Central memory CD8-positive, alpha-beta T cell (primary cell): ENCODE results near the gene SEC14L6.

Experiments
- ATAC-seq: fragments of 150-1000 bp; cut with Tn5 transposase; replicated peaks from 2 replicates; pipeline ENCODE4 v1.10.0; 2022; ENCODE audit warnings: mild to moderate bottlenecking, moderate FRiP score, moderate number of reproducible peaks; ENCODE audit not compliant: poor library complexity, severe bottlenecking; ENCODE audit errors: extremely low read depth
- DNase-seq, 2 donors: peaks; one replicate each; pipeline ENCODE4 v3.0.0; 2021; ENCODE audit warnings: low spot score in 2 of 2
- H3K27ac Mint-ChIP-seq: one replicate; pipeline ENCODE4 v1.8.0; 2022; ENCODE audit warnings: low read depth, mild to moderate bottlenecking, moderate library complexity, mixed read lengths
- H3K27me3 Mint-ChIP-seq: one replicate; pipeline ENCODE4 v1.8.0; 2022; ENCODE audit warnings: mixed read lengths
- H3K36me3 Mint-ChIP-seq: one replicate; pipeline ENCODE4 v1.8.0; 2022; ENCODE audit warnings: mild to moderate bottlenecking, moderate library complexity, mixed read lengths; ENCODE audit not compliant: insufficient read depth
- H3K4me1 Mint-ChIP-seq: one replicate; pipeline ENCODE4 v1.8.0; 2022; ENCODE audit warnings: mixed read lengths
- H3K4me3 Mint-ChIP-seq: one replicate; pipeline ENCODE4 v1.8.0; 2022; ENCODE audit warnings: mild to moderate bottlenecking, moderate library complexity, mixed read lengths
- H3K9me3 Mint-ChIP-seq: one replicate; pipeline ENCODE4 v1.8.0; 2022; ENCODE audit warnings: mixed read lengths

Gene SEC14L6

DNA sequence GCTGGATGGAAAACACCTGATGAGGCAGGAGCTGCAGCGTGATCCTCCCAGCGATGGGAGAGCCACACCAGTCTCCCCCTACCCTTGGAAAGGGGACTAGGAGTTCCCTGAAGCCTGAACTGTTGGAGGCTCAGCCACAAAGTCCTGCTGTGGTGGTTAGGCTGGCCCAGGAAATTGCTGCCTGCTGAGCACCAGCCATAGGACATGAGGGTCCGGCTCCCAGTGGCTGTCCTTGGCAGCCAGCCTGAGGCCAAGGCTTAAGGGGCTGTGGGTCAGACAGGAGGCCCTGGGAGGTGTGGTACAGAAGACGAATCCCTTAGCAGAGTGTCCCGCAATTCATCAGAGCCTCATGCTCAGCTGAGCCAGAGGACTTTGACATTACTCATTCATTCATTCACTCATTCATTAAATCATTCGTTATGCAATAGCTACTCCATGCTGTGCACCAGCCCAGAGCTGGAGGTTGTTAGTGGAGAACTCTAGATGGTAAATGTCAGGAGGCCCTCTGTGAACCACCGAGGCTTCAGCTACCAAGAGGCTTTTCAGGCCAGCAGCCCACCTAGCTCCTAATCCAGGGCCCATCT is 26.6 kb downstream of the SEC14L6 start:
- ATAC-seq: no peak
- Mint-ChIP-seq H3K27ac (no peak overlapping the region), H3K4me3 (no peak overlapping the region), H3K27me3 (peaks cover 28% of the 10 kb centered on the region), H3K9me3 (no peaks in the 10 kb centered on the region), H3K4me1 (no peaks in the 10 kb centered on the region), H3K36me3 (no peaks in the 10 kb centered on the region)
- DNase-seq: no peak

DNA sequence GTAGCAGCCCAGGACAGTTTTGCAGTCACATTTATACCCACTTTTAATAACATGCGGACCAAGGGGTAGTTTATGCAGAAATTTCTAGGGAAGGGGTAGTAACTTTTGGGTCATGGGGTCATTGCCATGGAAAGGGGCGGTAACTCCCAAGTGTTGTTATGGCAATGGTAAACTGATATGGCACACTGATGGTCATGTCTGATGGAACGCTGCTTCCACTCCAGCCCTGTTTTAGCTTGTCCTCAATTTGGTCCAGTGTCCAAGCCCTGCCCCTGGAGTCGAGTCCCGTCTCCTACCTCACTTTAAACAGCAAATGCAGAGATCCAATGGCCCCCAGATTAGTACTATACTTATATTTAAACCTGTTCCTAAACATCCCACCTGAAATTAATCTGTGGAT is 29.8 kb downstream of the SEC14L6 start:
- H3K4me1 Mint-ChIP-seq: no peaks in the 10 kb centered on the region
- H3K36me3 Mint-ChIP-seq: no peaks in the 10 kb centered on the region
- H3K9me3 Mint-ChIP-seq: no peaks in the 10 kb centered on the region
- ATAC-seq (no peak), DNase-seq (no peak)
- no peak overlapping the region for H3K4me3 Mint-ChIP-seq
- H3K27me3 Mint-ChIP-seq: peaks cover 9% of the 10 kb centered on the region
- H3K27ac Mint-ChIP-seq: no peak overlapping the region

DNA sequence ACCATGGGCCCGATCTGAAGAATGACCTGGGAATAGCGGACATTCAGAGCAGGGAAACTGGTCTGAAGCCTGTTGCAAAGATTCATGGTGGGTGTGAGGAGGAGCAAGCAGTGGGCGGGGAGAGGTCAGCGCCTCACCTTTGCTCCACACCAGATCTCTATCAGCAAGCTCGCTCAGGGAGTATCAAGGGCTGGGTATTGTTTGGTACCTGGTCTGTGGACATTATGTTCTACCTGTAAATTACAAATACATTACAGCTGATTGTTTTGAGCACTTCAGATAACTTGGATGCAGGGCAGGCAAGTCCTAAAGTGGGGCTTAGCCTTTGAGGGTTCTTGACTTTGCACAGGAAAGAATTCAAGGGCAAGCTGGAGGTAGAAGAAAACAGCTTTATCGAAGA is 30.3 kb downstream of the SEC14L6 start:
- no peaks in the 10 kb centered on the region for H3K36me3 Mint-ChIP-seq
- H3K4me1 Mint-ChIP-seq: no peaks in the 10 kb centered on the region
- no peaks in the 10 kb centered on the region for H3K9me3 Mint-ChIP-seq
- no peak for ATAC-seq
- H3K4me3 Mint-ChIP-seq: no peak overlapping the region
- H3K27ac Mint-ChIP-seq: no peak overlapping the region
- peaks cover 9% of the 10 kb centered on the region for H3K27me3 Mint-ChIP-seq
- DNase-seq: no peak

- Mint-ChIP-seq H3K4me1 (no peaks in the 10 kb centered on the region), H3K4me3 (no peak overlapping the region), H3K27me3 (peaks cover 9% of the 10 kb centered on the region), H3K9me3 (no peaks in the 10 kb centered on the region), H3K27ac (no peak overlapping the region), H3K36me3 (no peaks in the 10 kb centered on the region)
- DNase-seq (no peak), ATAC-seq (no peak)
These were observed 32.3 kb downstream of the SEC14L6 start for GRCh38 chr22:30514252-30514651.

GRCh38 chr22:30513462-30513861 is 33.1 kb downstream of the SEC14L6 start:
- H3K4me3 Mint-ChIP-seq: no peak overlapping the region
- no peak overlapping the region for H3K27ac Mint-ChIP-seq
- DNase-seq (no peak), ATAC-seq (no peak)
- peaks cover 9% of the 10 kb centered on the region for H3K27me3 Mint-ChIP-seq
- H3K9me3 Mint-ChIP-seq: no peaks in the 10 kb centered on the region
- no peaks in the 10 kb centered on the region for H3K36me3 Mint-ChIP-seq
- no peaks in the 10 kb centered on the region for H3K4me1 Mint-ChIP-seq

DNA sequence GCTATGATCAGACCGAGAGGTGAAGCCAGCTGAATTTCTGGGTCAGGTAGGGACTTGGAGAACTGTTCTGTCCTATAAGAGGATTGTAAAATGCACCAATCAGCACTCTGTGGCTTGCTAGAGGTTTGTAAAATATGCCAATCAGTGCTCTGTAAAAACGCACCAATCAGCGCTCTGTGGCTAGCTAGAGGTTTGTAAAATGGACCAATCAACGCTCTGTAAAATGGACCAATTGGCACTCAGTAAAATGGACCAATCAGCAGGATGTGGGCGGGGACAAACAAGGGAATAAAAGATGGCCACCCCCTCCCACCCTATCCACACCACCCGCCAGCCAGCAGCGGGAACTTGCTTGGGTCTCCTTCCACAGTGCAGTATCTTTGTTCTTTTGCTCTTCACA is 34.6 kb downstream of the SEC14L6 start:
- Mint-ChIP-seq H3K4me1 (no peaks in the 10 kb centered on the region), H3K9me3 (no peaks in the 10 kb centered on the region), H3K4me3 (no peak overlapping the region), H3K27ac (no peak overlapping the region), H3K36me3 (no peaks in the 10 kb centered on the region), H3K27me3 (peaks cover 15% of the 10 kb centered on the region)
- ATAC-seq (no peak), DNase-seq (no peak)

DNA sequence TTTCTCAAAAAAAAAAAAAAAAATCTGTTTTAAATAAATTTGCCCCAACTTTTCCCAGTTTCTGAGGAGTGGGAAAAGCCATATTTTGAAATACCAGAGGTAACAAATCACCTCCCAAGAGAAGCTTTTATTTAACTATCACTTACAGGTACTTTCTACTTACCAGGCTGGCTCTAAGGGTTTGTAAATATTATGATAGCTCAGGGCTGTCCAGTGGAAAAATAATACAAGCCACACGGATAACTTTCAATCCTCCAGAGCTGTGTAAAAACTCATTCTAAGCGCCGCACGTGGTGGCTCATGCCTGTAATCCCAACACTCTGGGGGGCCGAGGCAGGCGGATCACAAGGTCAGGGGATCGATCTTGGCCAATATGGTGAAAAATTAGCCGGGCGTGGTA is 35.4 kb downstream of the SEC14L6 start:
- Mint-ChIP-seq H3K27me3 (peaks cover 23% of the 10 kb centered on the region), H3K9me3 (no peaks in the 10 kb centered on the region), H3K27ac (no peak overlapping the region), H3K36me3 (no peaks in the 10 kb centered on the region), H3K4me3 (no peak overlapping the region), H3K4me1 (no peaks in the 10 kb centered on the region)
- no peak for ATAC-seq
- DNase-seq: no peak

DNA sequence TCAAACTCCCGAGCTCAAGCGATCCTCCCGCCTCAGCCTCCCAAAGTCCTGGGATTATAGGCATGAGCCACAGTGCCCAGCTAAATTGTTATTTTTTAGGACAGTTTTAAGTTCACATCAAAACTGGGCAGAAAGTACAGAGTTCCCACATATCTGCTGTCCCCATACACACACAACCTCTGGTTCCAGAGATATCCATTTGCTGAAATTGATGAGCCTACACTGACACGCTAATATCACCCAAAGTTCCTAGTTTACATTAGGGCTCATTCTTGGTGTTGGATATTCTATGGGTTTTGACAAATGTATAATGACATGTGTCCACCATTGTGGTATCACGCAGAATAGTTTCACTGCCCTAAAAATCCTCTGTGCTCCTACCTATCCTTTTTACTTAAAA is 38.3 kb downstream of the SEC14L6 start:
- no peak for ATAC-seq

DNA sequence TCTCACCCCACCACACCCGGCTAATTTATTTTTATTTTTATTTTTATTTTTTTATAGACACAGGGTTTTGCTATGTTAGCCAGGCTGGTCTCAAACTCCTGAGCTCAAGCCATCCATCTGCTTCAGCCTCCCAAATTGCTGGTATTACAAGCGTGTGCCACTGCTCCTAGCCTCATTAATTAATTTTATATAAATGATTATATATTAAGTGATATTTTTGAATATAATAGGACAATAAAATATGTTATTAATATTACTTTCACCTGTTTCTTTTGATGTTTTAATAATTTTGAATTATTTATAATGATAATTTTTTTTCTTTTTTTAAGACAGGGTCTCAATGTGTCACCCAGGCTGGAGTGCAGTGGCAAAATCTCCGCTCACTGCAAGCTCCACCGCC is 38.9 kb downstream of the SEC14L6 start:
- no peak for ATAC-seq
- Mint-ChIP-seq H3K27ac (no peak overlapping the region), H3K9me3 (no peaks in the 10 kb centered on the region), H3K36me3 (no peaks in the 10 kb centered on the region), H3K27me3 (peaks cover 41% of the 10 kb centered on the region), H3K4me3 (no peak overlapping the region), H3K4me1 (no peaks in the 10 kb centered on the region)
- DNase-seq: no peak

More for the DNA sequence above, 38.3 kb downstream of the SEC14L6 start:
- H3K4me1 Mint-ChIP-seq: no peaks in the 10 kb centered on the region
- H3K36me3 Mint-ChIP-seq: no peaks in the 10 kb centered on the region
- no peaks in the 10 kb centered on the region for H3K9me3 Mint-ChIP-seq
- peaks cover 38% of the 10 kb centered on the region for H3K27me3 Mint-ChIP-seq
- H3K4me3 Mint-ChIP-seq: no peak overlapping the region
- DNase-seq: no peak
- H3K27ac Mint-ChIP-seq: no peak overlapping the region

GRCh38 chr22:30506507-30506968 is 40.0 kb downstream of the SEC14L6 start:
- peaks cover 41% of the 10 kb centered on the region for H3K27me3 Mint-ChIP-seq
- DNase-seq (no peak), ATAC-seq (no peak)
- no peak overlapping the region for H3K27ac Mint-ChIP-seq
- H3K4me1 Mint-ChIP-seq: no peaks in the 10 kb centered on the region
- no peaks in the 10 kb centered on the region for H3K36me3 Mint-ChIP-seq
- H3K9me3 Mint-ChIP-seq: no peaks in the 10 kb centered on the region
- no peak overlapping the region for H3K4me3 Mint-ChIP-seq

DNA sequence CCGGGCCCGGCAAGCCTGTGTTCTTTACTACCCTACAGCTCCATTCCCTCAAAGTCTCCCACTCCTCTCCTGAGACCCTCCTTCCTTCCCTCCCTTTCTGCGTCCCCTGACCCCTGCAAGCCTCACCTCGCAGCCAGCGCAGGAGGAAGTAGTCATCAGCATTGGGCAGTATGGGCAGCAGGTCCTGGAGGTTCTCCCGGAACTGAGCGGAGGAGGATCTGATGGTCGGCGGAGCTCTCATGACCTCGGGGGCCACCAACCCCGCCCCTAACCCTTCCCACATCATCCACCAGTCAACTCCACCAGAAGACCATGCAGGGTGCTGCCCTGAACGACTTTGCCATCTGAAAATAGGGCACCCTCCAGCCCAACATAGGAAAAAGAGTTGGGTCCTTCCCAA is 43.0 kb downstream of the SEC14L6 start:
- Mint-ChIP-seq H3K4me3 (no peak overlapping the region), H3K4me1 (no peaks in the 10 kb centered on the region), H3K9me3 (no peaks in the 10 kb centered on the region), H3K27ac (no peak overlapping the region), H3K27me3 (peaks cover 41% of the 10 kb centered on the region), H3K36me3 (no peaks in the 10 kb centered on the region)
- DNase-seq (no peak), ATAC-seq (no peak)

GRCh38 chr22:30502911-30503310 is 43.6 kb downstream of the SEC14L6 start:
- H3K4me1 Mint-ChIP-seq: no peaks in the 10 kb centered on the region
- no peaks in the 10 kb centered on the region for H3K36me3 Mint-ChIP-seq
- DNase-seq (no peak), ATAC-seq (no peak)
- H3K27me3 Mint-ChIP-seq: peaks cover 41% of the 10 kb centered on the region
- no peaks in the 10 kb centered on the region for H3K9me3 Mint-ChIP-seq
- H3K4me3 Mint-ChIP-seq: no peak overlapping the region
- H3K27ac Mint-ChIP-seq: no peak overlapping the region

DNA sequence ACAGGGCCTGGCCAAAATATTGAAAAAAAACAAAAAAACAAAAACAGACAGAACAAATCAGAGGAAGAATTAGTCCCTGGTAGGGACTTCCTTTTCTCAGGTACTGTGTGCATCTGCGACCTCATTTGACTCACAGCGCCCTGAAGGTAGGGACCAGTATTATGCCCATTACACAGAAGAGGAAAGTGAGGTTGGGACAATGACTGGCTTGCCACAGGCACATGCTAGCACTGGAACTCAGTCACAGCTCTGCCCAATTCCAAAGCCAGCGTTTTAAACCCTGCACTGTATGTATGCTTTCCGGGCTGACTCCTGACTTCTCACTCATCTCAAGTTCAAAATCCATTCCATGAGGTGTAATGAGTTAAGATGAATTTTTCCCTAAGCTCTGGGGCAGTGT is 44.4 kb downstream of the SEC14L6 start:
- Mint-ChIP-seq H3K4me1 (no peaks in the 10 kb centered on the region), H3K4me3 (no peak overlapping the region), H3K27me3 (peaks cover 37% of the 10 kb centered on the region), H3K36me3 (peaks cover under 1% of the 10 kb centered on the region), H3K27ac (no peak overlapping the region), H3K9me3 (no peaks in the 10 kb centered on the region)
- DNase-seq (no peak), ATAC-seq (no peak)

- H3K27ac Mint-ChIP-seq: no peak overlapping the region
- peaks cover 25% of the 10 kb centered on the region for H3K27me3 Mint-ChIP-seq
- H3K36me3 Mint-ChIP-seq: peaks cover 2% of the 10 kb centered on the region
- no peak for ATAC-seq
- no peaks in the 10 kb centered on the region for H3K4me1 Mint-ChIP-seq
- no peaks in the 10 kb centered on the region for H3K9me3 Mint-ChIP-seq
- no peak overlapping the region for H3K4me3 Mint-ChIP-seq
- no peak for DNase-seq
These were observed 45.9 kb downstream of the SEC14L6 start for GRCh38 chr22:30500628-30501027.
